ENCODE measurements around the gene NATD1. TPM values are rescaled to one million over a fixed set of nuclear protein-coding genes. Genes with fewer than 3 reads are reported as not detected.

Gene NATD1
- total RNA-seq, 1 donor from 2014 or later, result 7.9 TPM

DNA sequence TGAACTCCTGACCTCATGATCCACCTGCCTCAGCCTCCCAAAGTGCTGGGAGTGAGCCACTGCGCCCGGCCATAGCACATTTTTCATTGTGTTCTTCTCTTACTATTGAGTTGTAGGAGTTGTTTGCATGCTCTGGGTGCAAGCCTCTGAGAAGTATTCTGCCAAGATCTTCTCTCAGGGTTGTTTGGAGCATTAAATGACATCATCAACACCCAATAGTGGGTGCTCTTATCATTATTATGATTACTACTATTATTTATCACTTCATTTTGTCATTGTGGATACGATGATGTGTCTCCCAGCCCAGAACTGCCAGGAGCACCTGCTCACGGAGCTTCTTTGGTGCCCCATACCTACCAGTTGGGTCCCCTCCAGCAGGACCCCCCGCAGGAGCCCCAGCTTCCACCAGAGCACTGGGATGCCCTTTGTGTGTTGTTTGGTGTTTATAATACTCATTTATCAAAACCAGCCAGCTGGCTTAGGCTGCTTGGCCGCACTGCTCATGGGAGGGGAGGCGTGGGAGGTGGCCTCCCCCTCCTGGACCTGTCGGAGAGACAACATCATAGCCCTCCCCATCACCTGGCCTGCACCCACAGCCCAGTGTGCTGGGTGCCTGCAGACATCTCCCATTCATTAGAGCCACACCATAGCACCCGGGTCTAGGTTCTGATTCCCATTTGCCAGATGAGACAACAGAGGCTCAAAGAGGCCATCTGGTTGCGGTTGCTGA, 18.4 kb upstream of the NATD1 start:
- Histone ChIP-seq H3K9me3 (ENCODE audit: insufficient read depth, low read depth, low read length) (no peaks in the 10 kb centered on the region), H3K4me2 (ENCODE audit: low read length) (no peak overlapping the region), H3K9ac (ENCODE audit: low read length) (no peak overlapping the region), H3K79me2 (ENCODE audit: insufficient read depth, low read length) (no peaks in the 10 kb centered on the region), H4K20me1 (ENCODE audit: insufficient read depth, low read length) (no peaks in the 10 kb centered on the region), H3K36me3 (ENCODE audit: insufficient read depth, low read length) (no peaks in the 10 kb centered on the region), H3K27ac (ENCODE audit: low read depth, low read length) (no peak overlapping the region), H3K27me3 (ENCODE audit: insufficient read depth, low read length) (no peaks in the 10 kb centered on the region), H3K4me1 (ENCODE audit: insufficient read depth, low read length) (peaks cover 10% of the 10 kb centered on the region), H3K4me3 (ENCODE audit: insufficient read depth, low read depth, low read length) (no peak overlapping the region), H2AFZ (ENCODE audit: low read depth, low read length) (no peak overlapping the region)
- FAIRE-seq, result no peak
- Mint-ChIP-seq H3K9me3 (ENCODE audit: unreplicated experiment) (no peaks in the 10 kb centered on the region), H3K36me3 (ENCODE audit: low read depth, unreplicated experiment) (no peaks in the 10 kb centered on the region), H3K4me1 (ENCODE audit: low read depth, unreplicated experiment) (no peaks in the 10 kb centered on the region), H3K4me3 (ENCODE audit: unreplicated experiment) (no peak overlapping the region), H3K27ac (ENCODE audit: unreplicated experiment) (no peak overlapping the region), H3K27me3 (ENCODE audit: low read depth, unreplicated experiment) (peaks cover 12% of the 10 kb centered on the region)
- TF ChIP-seq, protein P1, sequence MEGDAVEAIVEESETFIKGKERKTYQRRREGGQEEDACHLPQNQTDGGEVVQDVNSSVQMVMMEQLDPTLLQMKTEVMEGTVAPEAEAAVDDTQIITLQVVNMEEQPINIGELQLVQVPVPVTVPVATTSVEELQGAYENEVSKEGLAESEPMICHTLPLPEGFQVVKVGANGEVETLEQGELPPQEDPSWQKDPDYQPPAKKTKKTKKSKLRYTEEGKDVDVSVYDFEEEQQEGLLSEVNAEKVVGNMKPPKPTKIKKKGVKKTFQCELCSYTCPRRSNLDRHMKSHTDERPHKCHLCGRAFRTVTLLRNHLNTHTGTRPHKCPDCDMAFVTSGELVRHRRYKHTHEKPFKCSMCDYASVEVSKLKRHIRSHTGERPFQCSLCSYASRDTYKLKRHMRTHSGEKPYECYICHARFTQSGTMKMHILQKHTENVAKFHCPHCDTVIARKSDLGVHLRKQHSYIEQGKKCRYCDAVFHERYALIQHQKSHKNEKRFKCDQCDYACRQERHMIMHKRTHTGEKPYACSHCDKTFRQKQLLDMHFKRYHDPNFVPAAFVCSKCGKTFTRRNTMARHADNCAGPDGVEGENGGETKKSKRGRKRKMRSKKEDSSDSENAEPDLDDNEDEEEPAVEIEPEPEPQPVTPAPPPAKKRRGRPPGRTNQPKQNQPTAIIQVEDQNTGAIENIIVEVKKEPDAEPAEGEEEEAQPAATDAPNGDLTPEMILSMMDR (IDR thresholded peaks at IDR 0.05; ENCODE audit: insufficient read depth, low read depth, low read length), result no peak
- TF ChIP-seq EZH2 (IDR thresholded peaks at IDR 0.05; ENCODE audit: insufficient read depth, low read length), result no peak
- DNase-seq (ENCODE audit: low read depth), result no peak

DNA sequence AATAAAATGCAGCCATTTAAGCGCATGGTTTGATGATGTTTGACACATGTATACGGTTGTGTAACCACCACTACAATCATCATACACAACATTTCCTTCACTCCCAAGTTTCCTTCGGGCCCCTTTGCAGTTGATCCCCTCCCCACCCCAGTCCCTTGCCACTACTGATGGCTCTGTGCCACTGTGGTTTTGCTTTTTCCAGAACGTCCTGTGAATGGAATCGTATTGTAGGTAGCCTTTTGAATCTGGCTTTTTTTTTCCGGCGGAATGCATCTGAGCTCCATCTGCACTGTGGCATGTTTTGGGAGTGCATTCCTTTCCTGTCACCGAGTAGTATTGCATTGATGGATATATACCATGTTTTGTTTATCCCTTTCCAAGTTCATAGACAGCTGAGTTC, 16.2 kb upstream of the NATD1 start:
- Mint-ChIP-seq H3K4me3 (ENCODE audit: unreplicated experiment) (no peak overlapping the region), H3K4me1 (ENCODE audit: low read depth, unreplicated experiment) (no peaks in the 10 kb centered on the region)

More for the DNA sequence above, 16.2 kb upstream of the NATD1 start:
- Mint-ChIP-seq H3K27ac (ENCODE audit: unreplicated experiment) (no peak overlapping the region), H3K36me3 (ENCODE audit: low read depth, unreplicated experiment) (no peaks in the 10 kb centered on the region), H3K9me3 (ENCODE audit: unreplicated experiment) (no peaks in the 10 kb centered on the region), H3K27me3 (ENCODE audit: low read depth, unreplicated experiment) (peaks cover 16% of the 10 kb centered on the region)
- Histone ChIP-seq H3K9ac (ENCODE audit: low read length) (no peak overlapping the region), H3K9me3 (ENCODE audit: insufficient read depth, low read depth, low read length) (no peaks in the 10 kb centered on the region), H3K4me1 (ENCODE audit: insufficient read depth, low read length) (no peaks in the 10 kb centered on the region), H2AFZ (ENCODE audit: low read depth, low read length) (no peak overlapping the region), H4K20me1 (ENCODE audit: insufficient read depth, low read length) (no peaks in the 10 kb centered on the region), H3K27me3 (ENCODE audit: insufficient read depth, low read length) (no peaks in the 10 kb centered on the region), H3K4me2 (ENCODE audit: low read length) (no peak overlapping the region), H3K4me3 (ENCODE audit: insufficient read depth, low read depth, low read length) (no peak overlapping the region), H3K27ac (ENCODE audit: low read depth, low read length) (no peak overlapping the region), H3K79me2 (ENCODE audit: insufficient read depth, low read length) (no peaks in the 10 kb centered on the region), H3K36me3 (ENCODE audit: insufficient read depth, low read length) (no peaks in the 10 kb centered on the region)
- no peak for DNase-seq (ENCODE audit: low read depth)
- FAIRE-seq, result no peak
- TF ChIP-seq, protein P1 (IDR thresholded peaks at IDR 0.05; ENCODE audit: insufficient read depth, low read depth, low read length), result no peak
- no peak for TF ChIP-seq EZH2 (IDR thresholded peaks at IDR 0.05; ENCODE audit: insufficient read depth, low read length)
